Activated CD4-positive, alpha-beta T cell treated with anti-CD3 and anti-CD28 coated beads, Interleukin-2, Interleukin-4, amounts not matched to agents 100 ng/mL and 50 ng/mL, durations not matched to agents 16 hours and 8 hours (primary cell): ENCODE measurements around the gene SMAD6.
A peak's percentile ranks its signal among the peaks of the same experiment; 100 is the strongest.
"Not testable (repeated sequence)": the region's sequence is repeated elsewhere in the genome, so short reads cannot be mapped to it uniquely, and the experiment has no call there.

Experiments
- DNase-seq: peaks from one replicate; pipeline ENCODE4 v3.0.0-alpha.2; 2020; ENCODE audit warnings: low spot score

SMAD6 gene

GRCh38 chr15:66677336-66677735 is 24.7 kb upstream of the SMAD6 start:
- no peak for DNase-seq

DNA sequence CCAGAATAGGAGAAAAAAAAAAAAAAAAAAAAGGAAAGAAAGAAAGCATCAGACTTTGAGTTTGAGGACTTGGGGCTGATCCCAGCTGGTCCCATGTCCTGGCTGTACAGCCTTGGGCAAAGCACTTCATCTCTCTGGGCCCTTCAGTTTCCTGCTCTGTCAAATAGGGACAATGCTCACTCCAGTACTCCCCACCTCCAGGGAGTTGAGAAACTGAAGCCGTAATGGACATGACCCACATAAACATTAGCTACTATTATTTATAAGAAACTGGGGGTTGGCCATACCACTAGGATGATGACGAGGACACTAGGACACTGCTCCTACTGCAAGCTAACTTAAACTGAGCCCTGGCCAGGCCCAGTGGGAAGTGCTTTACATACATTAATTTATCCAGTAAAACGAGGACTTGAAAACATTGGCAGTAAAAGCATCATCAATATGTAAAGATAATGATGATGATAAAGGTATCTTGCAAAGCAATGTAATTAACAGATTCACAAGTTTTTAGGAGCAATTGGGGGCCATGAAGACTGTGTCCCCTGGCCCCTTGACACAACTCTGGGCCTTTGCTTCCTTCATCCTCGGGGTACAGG is 22.9 kb upstream of the SMAD6 start:
- DNase-seq, result no peak

DNA sequence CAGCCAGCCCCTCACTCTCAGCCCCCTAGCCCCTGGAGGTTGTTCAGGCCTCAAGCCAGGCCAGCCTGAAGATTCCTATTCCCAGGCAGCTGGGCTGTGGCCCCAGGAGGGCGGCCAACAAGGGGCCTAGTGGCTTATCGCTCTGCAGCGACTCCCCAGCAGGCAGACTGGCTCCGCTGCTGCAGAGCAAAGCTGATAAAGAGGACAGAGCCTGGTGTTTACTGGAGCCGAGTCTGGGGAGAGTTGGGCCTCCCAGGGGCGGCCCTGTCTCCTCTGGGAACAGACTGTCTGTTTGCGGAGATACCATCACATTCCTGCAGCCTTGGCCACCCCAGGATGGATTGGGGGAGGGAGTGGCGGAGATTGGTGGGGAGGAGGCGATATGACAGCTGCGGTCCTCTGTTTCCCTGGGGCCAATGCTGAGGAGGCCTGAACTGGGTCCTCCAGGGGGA is 22.4 kb upstream of the SMAD6 start:
- no peak for DNase-seq

DNA sequence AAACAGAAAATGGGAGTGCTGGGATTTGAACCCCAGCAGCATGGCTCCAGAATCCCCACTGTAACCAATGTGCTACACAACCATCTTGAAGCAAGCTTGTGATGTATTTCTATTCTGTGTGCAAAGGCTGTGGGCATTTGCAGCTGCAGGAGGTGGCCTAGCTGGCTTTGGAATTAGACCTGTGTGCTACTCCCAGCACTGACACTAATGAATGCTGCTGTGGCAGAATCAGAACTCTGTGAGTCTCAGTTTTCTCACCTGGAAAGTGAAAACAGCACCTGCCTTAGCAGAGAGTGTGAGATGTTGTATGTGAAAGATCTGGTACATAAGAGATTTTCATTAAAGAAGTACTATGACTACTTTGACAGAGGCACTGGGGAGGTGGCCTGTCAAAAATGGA is 21.5 kb upstream of the SMAD6 start:
- no peak for DNase-seq

DNA sequence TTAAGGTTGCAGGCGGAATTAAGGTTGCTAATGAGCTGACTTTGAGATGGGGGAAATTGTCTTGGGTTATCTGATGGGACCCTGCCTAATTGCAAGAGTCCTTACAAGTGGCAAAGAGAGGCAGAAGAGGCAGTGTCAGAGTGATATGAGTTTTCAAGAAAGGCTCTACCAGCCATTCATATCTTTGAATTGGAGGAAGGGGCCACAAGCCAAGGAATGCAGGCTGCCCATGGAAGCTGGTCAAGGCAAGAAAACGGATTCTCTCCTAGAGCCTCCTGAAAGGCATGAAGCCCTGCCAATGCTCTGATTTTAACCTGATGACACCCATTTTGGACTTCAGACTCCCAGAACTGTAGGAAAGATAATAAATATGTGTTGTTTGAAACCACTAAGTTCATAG is 20.6 kb upstream of the SMAD6 start:
- no peak for DNase-seq

DNA sequence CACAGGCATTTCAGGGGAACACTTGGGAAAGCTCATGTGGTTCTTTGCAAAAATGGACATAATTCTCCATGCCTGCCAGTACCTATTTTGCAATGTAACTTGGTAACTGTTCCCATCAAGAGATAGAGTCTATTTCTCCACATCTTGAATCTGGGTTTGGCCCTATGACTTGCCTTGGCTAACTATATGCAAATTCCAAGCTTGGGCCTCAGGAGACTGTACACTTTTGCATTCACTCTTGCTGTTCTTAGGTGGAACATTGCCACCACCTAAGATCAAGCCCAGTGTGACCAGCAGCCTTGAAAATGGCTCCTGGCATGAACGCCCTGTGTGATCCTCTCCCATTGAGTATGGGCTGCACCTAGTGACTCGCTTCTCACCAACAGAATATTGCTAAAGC is 19.8 kb upstream of the SMAD6 start:
- DNase-seq, result no peak

DNA sequence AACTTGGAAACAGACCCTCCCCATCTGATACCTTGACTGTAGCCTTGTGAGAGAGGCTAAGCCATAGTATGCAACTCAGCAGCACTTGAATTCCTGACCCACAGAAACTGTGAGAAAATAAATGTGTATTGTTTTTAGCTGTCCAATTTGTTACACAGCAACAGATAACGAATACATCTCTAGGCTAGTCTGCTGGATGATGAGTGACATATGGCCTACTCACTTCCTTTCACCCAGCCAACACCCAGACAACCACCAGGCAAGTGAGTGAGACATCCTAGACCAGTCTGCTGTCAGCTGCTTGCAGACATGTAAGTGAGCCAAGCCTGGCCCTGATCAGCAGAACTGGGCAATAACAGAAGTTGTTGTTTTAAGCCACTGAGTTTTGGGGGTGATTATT is 19.2 kb upstream of the SMAD6 start:
- DNase-seq, result no peak

DNA sequence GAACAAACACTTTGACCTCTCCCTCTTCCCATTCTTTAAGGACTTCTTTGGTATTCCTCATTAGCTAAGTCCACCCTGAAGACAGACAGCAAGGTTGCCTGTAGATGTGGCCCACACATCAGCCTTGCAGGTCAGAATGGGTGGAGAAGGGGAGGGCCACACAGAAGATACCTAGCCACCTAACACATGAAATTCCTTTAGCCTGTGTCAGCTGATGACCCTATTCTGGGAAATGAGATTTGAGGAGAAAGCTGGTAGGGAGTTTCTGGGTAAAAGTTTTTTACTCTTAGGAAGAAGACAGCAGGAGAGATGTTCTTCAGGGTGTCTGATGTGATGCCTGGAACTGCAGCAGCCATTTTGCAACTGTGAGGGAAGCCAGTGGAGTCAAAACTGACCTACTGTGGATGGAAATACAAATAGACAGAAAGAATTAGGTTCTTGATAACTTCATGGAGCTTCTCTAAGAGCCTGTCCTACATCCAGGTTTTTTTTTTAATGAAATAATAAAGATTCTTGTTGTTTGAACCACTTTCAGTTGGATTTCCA is 17.8 kb upstream of the SMAD6 start:
- no peak for DNase-seq

DNA sequence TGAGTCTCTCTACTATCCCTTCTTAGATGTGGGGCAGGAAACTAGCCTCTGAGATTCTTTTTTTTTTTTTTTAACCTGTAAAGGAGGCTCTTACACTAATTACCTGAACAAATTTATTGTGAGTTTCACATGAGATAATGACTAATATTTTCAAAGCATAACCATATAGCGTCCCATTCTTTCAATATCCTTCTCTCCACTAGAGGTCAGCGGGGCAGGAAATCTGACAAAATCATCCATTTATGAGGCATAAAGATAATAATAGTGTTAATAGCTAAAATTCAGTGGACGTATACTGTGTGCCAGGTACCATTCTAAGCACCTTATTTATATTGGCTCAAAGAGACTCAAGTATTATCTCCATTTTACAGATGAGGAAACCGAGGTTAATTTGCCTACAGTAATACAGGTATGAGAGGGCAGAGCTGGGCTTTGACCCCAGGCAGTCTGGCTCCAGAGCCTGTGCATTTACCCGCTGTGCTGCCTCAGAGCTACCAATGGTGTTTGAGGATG is 16.3 kb upstream of the SMAD6 start:
- no peak for DNase-seq

- DNase-seq, result not testable (repeated sequence)
These were observed 11.1 kb upstream of the SMAD6 start for GRCh38 chr15:66690912-66691311.

DNA sequence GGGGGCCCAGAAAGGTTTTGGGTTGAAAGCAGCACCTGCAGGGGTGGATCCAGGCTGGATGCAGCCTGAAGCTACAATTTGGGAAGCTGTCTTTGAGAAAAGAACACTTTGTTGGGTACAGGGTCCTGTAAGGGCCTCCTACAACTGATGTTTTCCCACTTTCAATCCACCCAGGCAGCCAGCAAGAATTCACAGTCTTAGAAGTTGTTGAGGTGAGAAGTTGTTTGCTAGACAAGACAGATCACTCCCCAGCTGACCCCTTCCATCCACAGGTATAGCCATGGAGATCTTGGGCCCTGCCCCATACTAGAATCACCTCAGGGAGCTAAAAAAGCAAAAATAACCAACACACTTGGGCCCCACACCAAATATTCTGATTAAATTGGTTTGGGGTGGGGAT is 10.3 kb upstream of the SMAD6 start:
- no peak for DNase-seq

GRCh38 chr15:66692391-66692790 is 9.6 kb upstream of the SMAD6 start:
- DNase-seq, result no peak

- peak; percentile 61 for DNase-seq
These were observed 9.0 kb upstream of the SMAD6 start for GRCh38 chr15:66692808-66693596.

DNA sequence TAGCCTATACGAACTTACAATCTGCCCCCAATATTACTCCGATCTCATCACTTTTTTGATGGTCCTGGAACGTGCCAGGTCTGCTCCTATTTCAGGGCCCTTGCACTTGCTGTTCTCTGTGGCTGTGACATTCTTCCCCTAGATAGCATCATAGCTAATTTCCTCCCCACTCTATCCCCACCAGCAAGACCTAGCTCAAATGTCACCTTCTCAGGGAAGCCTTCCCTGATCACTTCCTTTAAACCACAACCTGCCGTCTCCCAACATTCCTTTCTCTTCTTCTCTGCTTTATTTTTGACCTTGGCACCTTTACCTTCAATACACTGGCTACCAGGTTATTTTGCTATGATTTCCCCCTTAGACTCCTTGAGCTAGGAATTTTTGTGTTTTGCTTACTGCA is 5.3 kb upstream of the SMAD6 start:
- DNase-seq, result no peak

DNA sequence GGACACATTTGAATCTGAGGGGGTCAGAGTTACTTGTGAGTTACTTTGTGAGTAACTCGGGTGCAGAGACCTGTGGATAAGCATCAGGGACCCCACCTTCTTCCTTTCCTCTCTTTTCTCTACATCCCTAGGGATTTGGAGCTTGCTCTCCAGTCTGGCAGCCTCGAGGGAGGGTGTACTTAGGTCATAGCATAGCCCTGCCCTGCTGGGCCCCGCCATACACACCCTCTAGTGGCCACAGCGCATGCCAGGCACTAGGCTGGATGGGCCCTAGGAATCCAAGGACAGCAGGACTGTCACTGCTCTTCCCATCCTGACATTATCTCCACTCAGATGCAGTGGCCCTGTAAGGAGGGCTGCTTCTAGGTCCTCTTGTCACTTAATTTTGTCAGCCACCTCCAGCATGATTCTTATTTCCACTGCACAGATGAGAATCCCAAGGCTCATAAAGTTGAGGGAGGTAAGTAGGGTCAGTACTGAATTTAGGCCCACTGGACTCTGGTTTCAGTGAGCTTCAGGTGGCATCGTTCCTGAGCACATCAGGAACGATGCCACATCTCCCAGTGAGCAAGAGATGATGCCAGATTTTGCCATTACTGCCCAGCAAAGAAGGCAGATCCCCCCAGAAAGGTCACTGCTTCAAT is 3.6 kb upstream of the SMAD6 start:
- DNase-seq, result no peak

GRCh38 chr15:66698971-66699370 is 3.1 kb upstream of the SMAD6 start:
- no peak for DNase-seq

- DNase-seq, result no peak
These were observed 1.6 kb upstream of the SMAD6 start for GRCh38 chr15:66700412-66700801.

- peak; percentile 84 for DNase-seq
These were observed 1.1 kb upstream of the SMAD6 start for GRCh38 chr15:66700802-66701421.

- DNase-seq, result no peak
These were observed 508 bp upstream of the SMAD6 start for GRCh38 chr15:66701422-66702034.

- DNase-seq, result no peak
These were observed 927 bp downstream of the SMAD6 start for GRCh38 chr15:66702787-66703539.

DNA sequence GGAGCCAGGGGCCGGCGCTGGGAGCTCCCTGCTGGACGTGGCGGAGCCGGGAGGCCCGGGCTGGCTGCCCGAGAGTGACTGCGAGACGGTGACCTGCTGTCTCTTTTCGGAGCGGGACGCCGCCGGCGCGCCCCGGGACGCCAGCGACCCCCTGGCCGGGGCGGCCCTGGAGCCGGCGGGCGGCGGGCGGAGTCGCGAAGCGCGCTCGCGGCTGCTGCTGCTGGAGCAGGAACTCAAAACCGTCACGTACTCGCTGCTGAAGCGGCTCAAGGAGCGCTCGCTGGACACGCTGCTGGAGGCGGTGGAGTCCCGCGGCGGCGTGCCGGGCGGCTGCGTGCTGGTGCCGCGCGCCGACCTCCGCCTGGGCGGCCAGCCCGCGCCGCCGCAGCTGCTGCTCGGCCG is 1.5 kb downstream of the SMAD6 start:
- no peak for DNase-seq
